ENCODE results near the gene MYBL2. TPM values are rescaled to one million over a fixed set of nuclear protein-coding genes. Genes with fewer than 3 reads are reported as not detected.
A peak's percentile ranks its signal among the peaks of the same experiment; 100 is the strongest.

MYBL2 gene
- total and polyA plus RNA-seq, 3 donors from 2014 or later: 27.7 to 32.9 (median 31.2) TPM

DNA sequence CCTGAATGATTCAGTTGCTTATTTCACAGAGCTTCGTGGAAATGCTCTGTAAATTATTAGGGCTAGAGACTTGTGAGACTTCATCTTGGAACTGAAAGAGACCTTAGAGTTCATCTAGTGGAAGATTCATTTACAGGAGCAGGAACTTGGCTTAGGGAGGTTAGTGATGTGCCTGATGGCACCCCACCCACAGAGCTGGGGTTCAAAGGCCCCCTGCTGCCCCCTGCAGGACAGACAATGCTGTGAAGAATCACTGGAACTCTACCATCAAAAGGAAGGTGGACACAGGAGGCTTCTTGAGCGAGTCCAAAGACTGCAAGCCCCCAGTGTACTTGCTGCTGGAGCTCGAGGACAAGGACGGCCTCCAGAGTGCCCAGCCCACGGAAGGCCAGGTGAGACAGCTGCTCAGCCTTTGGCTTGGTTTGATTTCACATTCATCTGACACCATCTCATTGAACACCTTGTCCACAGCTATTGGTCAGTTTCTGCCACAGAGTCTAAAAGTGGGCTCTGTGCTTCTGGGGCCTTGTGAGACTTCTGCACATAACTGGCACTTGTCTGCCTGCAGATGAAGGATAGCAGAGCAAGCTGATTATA is 25.1 kb downstream of the MYBL2 start:
- Histone ChIP-seq H3K36me3 (ENCODE audit: low read depth, missing control alignments) (no peaks in the 10 kb centered on the region), H3K4me1 (peaks cover 4% of the 10 kb centered on the region), H3K9me3 (no peaks in the 10 kb centered on the region), H3K27ac (peak overlapping the region; percentile 27 to 66), H3K27me3 (no peaks in the 10 kb centered on the region), H3K4me3 (no peak overlapping the region)
- DNase-seq: peak; percentile 77
- intact Hi-C loops (cut with DNase I; ENCODE audit: low total_unique reads): no loop called here
- WGBS, 2 donors: 68 to 86% methylated on average over 5 of the region's 5 CpGs
- no peak for TF ChIP-seq POLR2A (IDR thresholded peaks at IDR 0.05)
- TF ChIP-seq, protein P1, sequence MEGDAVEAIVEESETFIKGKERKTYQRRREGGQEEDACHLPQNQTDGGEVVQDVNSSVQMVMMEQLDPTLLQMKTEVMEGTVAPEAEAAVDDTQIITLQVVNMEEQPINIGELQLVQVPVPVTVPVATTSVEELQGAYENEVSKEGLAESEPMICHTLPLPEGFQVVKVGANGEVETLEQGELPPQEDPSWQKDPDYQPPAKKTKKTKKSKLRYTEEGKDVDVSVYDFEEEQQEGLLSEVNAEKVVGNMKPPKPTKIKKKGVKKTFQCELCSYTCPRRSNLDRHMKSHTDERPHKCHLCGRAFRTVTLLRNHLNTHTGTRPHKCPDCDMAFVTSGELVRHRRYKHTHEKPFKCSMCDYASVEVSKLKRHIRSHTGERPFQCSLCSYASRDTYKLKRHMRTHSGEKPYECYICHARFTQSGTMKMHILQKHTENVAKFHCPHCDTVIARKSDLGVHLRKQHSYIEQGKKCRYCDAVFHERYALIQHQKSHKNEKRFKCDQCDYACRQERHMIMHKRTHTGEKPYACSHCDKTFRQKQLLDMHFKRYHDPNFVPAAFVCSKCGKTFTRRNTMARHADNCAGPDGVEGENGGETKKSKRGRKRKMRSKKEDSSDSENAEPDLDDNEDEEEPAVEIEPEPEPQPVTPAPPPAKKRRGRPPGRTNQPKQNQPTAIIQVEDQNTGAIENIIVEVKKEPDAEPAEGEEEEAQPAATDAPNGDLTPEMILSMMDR (IDR thresholded peaks at IDR 0.05): peak; percentile 21 to 40 (median 23)

- Histone ChIP-seq H3K27ac (peak overlapping the region in 1 of 2 donors; percentile 15), H3K4me1 (peaks cover 4% of the 10 kb centered on the region), H3K9me3 (no peaks in the 10 kb centered on the region), H3K27me3 (no peaks in the 10 kb centered on the region), H3K36me3 (ENCODE audit: low read depth, missing control alignments) (no peaks in the 10 kb centered on the region), H3K4me3 (no peak overlapping the region)
- no peak for DNase-seq
- 80% methylated on average over 3 of the region's 3 CpGs for WGBS, 2 donors
- intact Hi-C loops (cut with DNase I; ENCODE audit: low total_unique reads): no loop called here
- TF ChIP-seq, protein P1 (IDR thresholded peaks at IDR 0.05): no peak
- TF ChIP-seq POLR2A (IDR thresholded peaks at IDR 0.05): no peak
Observed at GRCh38 chr20:43694763-43695162, 27.8 kb downstream of the MYBL2 start.

DNA sequence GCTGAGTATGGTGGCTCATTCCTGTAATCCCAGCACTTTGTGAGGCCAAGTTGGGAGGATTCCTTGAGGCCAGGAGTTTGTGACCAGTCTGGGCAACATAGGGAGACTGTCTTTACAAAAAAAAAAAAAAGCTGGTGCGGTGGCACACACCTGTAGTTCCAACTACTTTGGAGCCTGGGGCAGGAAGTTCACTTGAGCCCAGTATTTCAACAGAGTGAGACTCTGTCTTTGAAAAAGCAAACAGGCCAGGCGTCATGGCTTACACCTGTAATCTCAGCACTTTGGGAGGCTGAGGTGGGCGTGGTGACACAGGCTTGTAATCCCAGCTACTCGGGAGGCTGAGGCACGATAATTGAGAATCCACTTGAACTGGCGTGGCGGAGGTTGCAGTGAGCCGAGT is 28.7 kb downstream of the MYBL2 start:
- Histone ChIP-seq H3K4me1 (no peaks in the 10 kb centered on the region), H3K4me3 (no peak overlapping the region), H3K27ac (no peak overlapping the region), H3K36me3 (ENCODE audit: low read depth, missing control alignments) (no peaks in the 10 kb centered on the region), H3K9me3 (no peaks in the 10 kb centered on the region), H3K27me3 (no peaks in the 10 kb centered on the region)
- WGBS, 2 donors: 91 to 92% methylated on average over 8 of the region's 8 CpGs
- intact Hi-C loops (cut with DNase I; ENCODE audit: low total_unique reads): no loop called here
- no peak for DNase-seq
- no peak for TF ChIP-seq POLR2A (IDR thresholded peaks at IDR 0.05)
- TF ChIP-seq, protein P1 (IDR thresholded peaks at IDR 0.05): no peak

DNA sequence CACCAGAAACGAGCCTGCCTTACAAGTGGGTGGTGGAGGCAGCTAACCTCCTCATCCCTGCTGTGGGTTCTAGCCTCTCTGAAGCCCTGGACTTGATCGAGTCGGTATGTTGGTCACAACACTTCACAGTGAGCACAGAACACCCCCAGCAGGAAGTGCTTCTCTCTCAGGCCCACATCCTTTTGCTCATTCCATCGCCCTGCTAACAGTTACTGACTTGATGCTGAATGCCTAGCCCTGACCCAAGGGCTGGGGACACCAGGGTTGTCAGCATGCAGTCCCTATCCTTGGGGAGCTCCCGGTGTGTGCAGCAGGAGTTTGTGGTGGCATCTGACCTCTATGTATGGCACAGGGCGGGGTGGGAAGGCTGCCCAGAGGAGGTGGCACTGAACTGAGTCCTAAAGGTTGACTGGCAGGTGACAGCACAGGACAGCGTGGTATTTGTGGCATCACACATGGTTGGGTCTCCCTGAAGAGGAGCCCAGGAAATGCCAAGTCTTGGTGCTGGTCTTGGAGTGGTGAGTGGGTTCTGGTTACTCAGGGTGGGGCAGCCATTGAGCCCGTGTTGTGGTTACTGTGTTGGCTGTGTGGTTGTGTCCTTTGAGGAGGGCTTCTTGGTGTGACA is 33.1 kb downstream of the MYBL2 start:
- Histone ChIP-seq H3K36me3 (ENCODE audit: low read depth, missing control alignments) (no peaks in the 10 kb centered on the region), H3K27ac (no peak overlapping the region), H3K4me1 (no peaks in the 10 kb centered on the region), H3K4me3 (no peak overlapping the region), H3K27me3 (no peaks in the 10 kb centered on the region), H3K9me3 (no peaks in the 10 kb centered on the region)
- WGBS, 2 donors: 88 to 99% methylated on average over 4 to 8 of the region's 8 CpGs
- DNase-seq: no peak
- intact Hi-C loops (cut with DNase I; ENCODE audit: low total_unique reads): no loop called here
- no peak for TF ChIP-seq POLR2A (IDR thresholded peaks at IDR 0.05)
- TF ChIP-seq, protein P1 (IDR thresholded peaks at IDR 0.05): no peak

DNA sequence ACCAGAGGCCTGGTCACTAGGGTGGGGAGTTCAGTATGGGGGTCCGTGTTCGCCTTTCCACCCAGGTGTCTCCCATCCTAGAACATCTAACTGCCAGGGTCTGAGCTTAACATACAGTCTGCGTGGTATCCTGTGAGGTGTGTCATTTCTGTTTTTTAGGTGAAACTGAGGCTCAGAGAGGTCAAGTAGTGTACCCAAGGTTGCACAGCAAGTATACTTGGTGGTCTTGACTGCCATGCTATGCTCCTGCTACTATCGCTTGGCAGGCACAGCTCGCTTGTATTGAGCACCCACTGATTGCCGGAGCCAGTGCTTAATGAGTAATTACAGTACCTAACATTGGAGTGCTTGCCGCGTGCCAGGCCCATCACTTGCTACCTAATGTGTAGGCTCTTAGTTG is 33.7 kb downstream of the MYBL2 start:
- intact Hi-C loops (cut with DNase I; ENCODE audit: low total_unique reads): no loop called here
- Histone ChIP-seq H3K4me1 (no peaks in the 10 kb centered on the region), H3K27ac (no peak overlapping the region), H3K4me3 (no peak overlapping the region), H3K36me3 (ENCODE audit: low read depth, missing control alignments) (no peaks in the 10 kb centered on the region), H3K27me3 (no peaks in the 10 kb centered on the region), H3K9me3 (no peaks in the 10 kb centered on the region)
- no peak for DNase-seq
- WGBS, 2 donors: 98 to 100% methylated on average over 3 to 8 of the region's 8 CpGs
- TF ChIP-seq, protein P1 (IDR thresholded peaks at IDR 0.05): no peak
- no peak for TF ChIP-seq POLR2A (IDR thresholded peaks at IDR 0.05)
